ENCODE data around the gene THSD8.
"Not testable (repeated sequence)": the region's sequence is repeated elsewhere in the genome, so short reads cannot be mapped to it uniquely, and the experiment has no call there.

Gene THSD8

GRCh38 chr19:12793290-12794195 is 8.3 kb upstream of the THSD8 start:
- DNase-seq = peak; percentile 89

- no peak for DNase-seq
Measured at GRCh38 chr19:12794196-12794941, 7.5 kb upstream of the THSD8 start.

GRCh38 chr19:12794971-12795381 is 6.9 kb upstream of the THSD8 start:
- DNase-seq = no peak

- peak; percentile 74 for DNase-seq
Measured at GRCh38 chr19:12796146-12797071, 5.5 kb upstream of the THSD8 start.

GRCh38 chr19:12797141-12797587 is 4.7 kb upstream of the THSD8 start:
- DNase-seq = no peak

GRCh38 chr19:12797607-12798006 is 4.3 kb upstream of the THSD8 start:
- not testable (repeated sequence) for DNase-seq

GRCh38 chr19:12799742-12800465 is 2.0 kb upstream of the THSD8 start:
- no peak for DNase-seq

GRCh38 chr19:12800466-12800770 is 1.5 kb upstream of the THSD8 start:
- DNase-seq = no peak

- no peak for DNase-seq
Measured at GRCh38 chr19:12800923-12801465, 875 bp upstream of the THSD8 start.

- no peak for DNase-seq
Measured at GRCh38 chr19:12802267-12803106, 618 bp downstream of the THSD8 start.

- DNase-seq = no peak
Measured at GRCh38 chr19:12804051-12804450, 2.2 kb downstream of the THSD8 start.

GRCh38 chr19:12806242-12807081 is 4.6 kb downstream of the THSD8 start, which contains the start of gene RNASEH2A:
RNASEH2A (plus strand) TSS chr19:12806584; CDS start chr19:12806674, 90 bp downstream.
- peak; percentile 82 for DNase-seq

- no peak for DNase-seq
Measured at GRCh38 chr19:12815088-12815487, 13.2 kb downstream of the THSD8 start.

- not testable (repeated sequence) for DNase-seq
Measured at GRCh38 chr19:12817188-12817587, 15.3 kb downstream of the THSD8 start.

GRCh38 chr19:12817810-12818209 is 15.9 kb downstream of the THSD8 start:
- not testable (repeated sequence) for DNase-seq

- DNase-seq = no peak
Measured at GRCh38 chr19:12821761-12822160, 19.9 kb downstream of the THSD8 start.

- DNase-seq = no peak
Measured at GRCh38 chr19:12825254-12826131, 23.6 kb downstream of the THSD8 start.

GRCh38 chr19:12828494-12828893 is 26.6 kb downstream of the THSD8 start:
- no peak for DNase-seq

GRCh38 chr19:12833418-12833737 is 31.5 kb downstream of the THSD8 start:
- no peak for DNase-seq

Data from activated gamma-delta T cell treated with Interleukin-2 at 50 U/mL for 16 hours (primary cell).